Naive B cell (primary cell): Measurements from ENCODE around the gene DCBLD2. TPM values are rescaled to one million over a fixed set of nuclear protein-coding genes. Genes with fewer than 3 reads are reported as not detected.
"Not testable (repeated sequence)": the region's sequence is repeated elsewhere in the genome, so short reads cannot be mapped to it uniquely, and the experiment has no call there.

Source experiments
- ATAC-seq, 2 donors: fragments of 150-1000 bp; cut with Tn5 transposase; 2 replicates each; pipeline ENCODE4 v1.10.0; 2021; ENCODE audit warnings: low read depth in 2 of 2, mild to moderate bottlenecking in 2 of 2, moderate library complexity in 2 of 2
- DNase-seq: peaks from one replicate; pipeline ENCODE4 v3.0.0; 2022
- H3K27ac Mint-ChIP-seq, 6 donors: one replicate each; pipeline ENCODE4 v1.8.0; 2020 to 2022; ENCODE audit warnings: mild to moderate bottlenecking in 6 of 6, mixed read lengths in 6 of 6, moderate library complexity in 5 of 6, inconsistent platforms in 2 of 6
- H3K27me3 Mint-ChIP-seq, 3 donors: one replicate each; pipeline ENCODE4 v1.8.0; 2021 to 2022; ENCODE audit warnings: mixed read lengths in 3 of 3, mild to moderate bottlenecking in 1 of 3
- H3K36me3 Mint-ChIP-seq, 2 donors: one replicate each; pipeline ENCODE4 v1.8.0; 2020 to 2022; ENCODE audit warnings: mixed read lengths in 2 of 2, inconsistent platforms in 1 of 2, mild to moderate bottlenecking in 1 of 2
- H3K4me1 Mint-ChIP-seq, 3 donors: one replicate each; pipeline ENCODE4 v1.8.0; 2020 to 2022; ENCODE audit warnings: mixed read lengths in 3 of 3, inconsistent platforms in 1 of 3, mild to moderate bottlenecking in 1 of 3, moderate library complexity in 1 of 3
- H3K4me3 Mint-ChIP-seq, 8 donors: one replicate each; pipeline ENCODE4 v1.8.0; 2020 to 2022; ENCODE audit warnings: mild to moderate bottlenecking in 8 of 8, mixed read lengths in 8 of 8, moderate library complexity in 8 of 8, inconsistent platforms in 2 of 8
- H3K9me3 Mint-ChIP-seq, 7 donors: one replicate each; pipeline ENCODE4 v1.8.0; 2020 to 2022; ENCODE audit warnings: mixed read lengths in 7 of 7, mild to moderate bottlenecking in 5 of 7, inconsistent platforms in 2 of 7, moderate library complexity in 1 of 7
- polyA plus RNA-seq, 6 donors: library from polyadenylated mRNA; unstranded; fragments of 300-500 nt; fragmentation: Illumina TruSeq; gene quantifications; one replicate each; pipeline ENCODE4 v1.2.3, GENCODE V29; 2021; ENCODE audit warnings: low read depth in 6 of 6

The DCBLD2 gene
- polyA plus RNA-seq, 6 donors from 2014 or later: 0.27 to 2.7 (median 1.7) TPM; not detected in 1

DNA sequence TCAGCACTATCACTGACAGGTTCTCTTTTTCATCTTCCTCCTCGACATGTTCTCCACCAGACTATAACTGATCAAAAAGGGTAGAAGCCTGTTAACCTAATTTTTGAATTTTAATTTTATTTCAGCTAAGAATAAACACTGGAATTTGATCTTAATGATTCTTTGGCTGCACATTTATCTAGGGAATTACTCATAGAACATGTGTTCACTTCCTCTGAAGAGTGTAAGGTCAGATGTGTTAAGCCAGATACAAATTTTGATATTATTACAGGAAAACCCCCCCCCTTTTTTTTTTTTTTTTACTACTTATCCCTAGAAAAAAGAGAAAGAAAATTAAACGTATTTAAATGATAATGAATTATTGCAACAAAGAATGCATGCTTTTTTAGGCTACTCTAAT is 15.0 kb downstream of the DCBLD2 start:
- DNase-seq (no peak), ATAC-seq (no peak)
- Mint-ChIP-seq H3K4me1 (no peaks in the 10 kb centered on the region), H3K9me3 (peaks cover 0 to 2% (median 0%) of the 10 kb centered on the region in 7 donors), H3K4me3 (no peak overlapping the region), H3K27me3 (no peaks in the 10 kb centered on the region), H3K36me3 (no peaks in the 10 kb centered on the region), H3K27ac (peak overlapping the region in 1 of 6 donors; percentile 77)

DNA sequence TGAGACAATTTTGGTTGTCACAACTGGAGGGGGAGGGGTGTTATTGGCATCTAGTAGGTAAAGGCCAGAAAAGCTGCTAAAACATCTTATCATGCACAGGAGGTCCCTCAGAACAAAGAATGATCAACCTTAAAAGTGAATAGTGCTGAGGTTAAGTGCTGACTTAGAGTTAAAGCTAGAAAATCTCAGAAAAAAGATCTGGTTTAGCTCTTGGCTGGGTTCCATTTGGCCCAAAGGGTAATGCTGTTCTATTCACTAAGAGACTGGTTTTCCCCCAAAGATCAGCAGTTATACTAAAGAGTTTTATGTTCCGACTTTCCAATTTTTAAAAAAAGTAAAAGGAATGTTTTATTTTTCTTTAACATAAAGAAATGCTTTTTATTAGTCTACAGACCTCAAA is 15.6 kb downstream of the DCBLD2 start:
- Mint-ChIP-seq H3K9me3 (peaks cover 0 to 2% (median 0%) of the 10 kb centered on the region in 7 donors), H3K27me3 (no peaks in the 10 kb centered on the region), H3K4me3 (no peak overlapping the region), H3K4me1 (no peaks in the 10 kb centered on the region), H3K27ac (no peak overlapping the region), H3K36me3 (no peaks in the 10 kb centered on the region)
- DNase-seq (no peak), ATAC-seq (no peak)

DNA sequence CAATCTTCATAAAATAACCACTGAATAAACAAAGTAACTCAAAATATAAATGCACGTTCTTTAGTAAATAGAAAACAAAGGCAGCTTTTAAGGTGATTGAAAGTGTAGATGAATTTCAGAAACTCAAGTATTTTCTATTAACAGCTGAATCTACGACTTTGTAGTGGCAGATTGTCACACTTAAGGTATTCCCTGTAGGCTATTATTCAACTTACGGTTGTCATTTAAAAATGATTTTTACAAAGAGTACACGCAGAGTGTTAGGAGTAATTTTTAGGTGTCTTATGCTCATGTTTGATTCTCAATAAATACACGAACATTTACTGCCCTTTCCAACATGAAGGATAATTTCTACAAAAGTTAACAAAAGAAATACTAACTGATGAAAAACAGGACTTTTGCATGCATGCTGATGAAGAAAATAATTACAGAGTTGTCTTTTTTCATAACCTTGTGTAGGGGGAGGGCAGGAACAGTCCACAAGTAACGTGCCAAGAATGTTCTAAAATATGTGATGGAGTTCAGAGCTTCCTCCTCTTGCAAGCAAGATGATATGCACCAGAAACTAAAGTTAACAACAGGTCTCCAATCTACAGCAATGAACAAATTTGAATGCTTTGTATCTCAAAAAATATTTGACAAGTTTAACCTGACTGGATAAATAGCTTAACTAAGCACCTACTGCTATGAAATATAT is 16.7 kb downstream of the DCBLD2 start:
- ATAC-seq (no peak), DNase-seq (no peak)
- H3K9me3 Mint-ChIP-seq: peaks cover 0 to 2% (median 0%) of the 10 kb centered on the region in 7 donors
- no peak overlapping the region for H3K27ac Mint-ChIP-seq
- no peaks in the 10 kb centered on the region for H3K27me3 Mint-ChIP-seq
- no peak overlapping the region for H3K4me3 Mint-ChIP-seq
- no peaks in the 10 kb centered on the region for H3K4me1 Mint-ChIP-seq
- no peaks in the 10 kb centered on the region for H3K36me3 Mint-ChIP-seq

DNA sequence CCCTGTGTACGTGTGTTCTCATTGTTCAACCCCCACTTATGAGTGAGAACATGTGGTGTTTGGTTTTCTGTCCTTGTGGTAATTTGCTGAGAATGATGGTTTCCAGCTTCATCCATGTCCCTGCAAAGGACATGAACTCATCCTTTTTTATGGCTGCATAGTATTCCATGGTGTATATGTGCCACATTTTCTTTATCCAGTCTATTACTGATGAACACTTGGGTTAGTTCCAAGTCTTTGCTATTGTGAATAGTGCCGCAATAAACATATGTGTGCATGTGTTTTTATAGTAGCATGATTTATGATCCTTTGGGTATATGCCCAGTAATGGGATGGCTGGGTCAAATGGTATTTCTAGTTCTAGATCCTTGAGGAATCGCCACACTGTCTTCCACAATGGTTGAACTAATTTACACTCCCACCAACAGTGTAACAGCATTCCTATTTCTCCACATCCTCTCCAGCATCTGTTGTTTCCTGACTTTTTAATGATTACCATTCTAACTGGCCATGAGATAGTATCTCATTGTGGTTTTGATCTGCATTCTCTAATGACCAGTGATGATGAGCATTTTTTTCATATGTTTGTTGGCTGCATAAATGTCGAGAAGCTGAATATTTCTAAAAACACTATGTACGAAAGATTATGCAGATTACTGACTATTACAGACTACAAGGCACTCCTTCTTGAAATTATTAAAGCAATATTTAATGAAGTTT is 18.7 kb downstream of the DCBLD2 start:
- not testable (repeated sequence) for H3K9me3 Mint-ChIP-seq, H3K36me3 Mint-ChIP-seq, H3K27ac Mint-ChIP-seq, DNase-seq, H3K4me3 Mint-ChIP-seq, H3K4me1 Mint-ChIP-seq, H3K27me3 Mint-ChIP-seq, ATAC-seq

DNA sequence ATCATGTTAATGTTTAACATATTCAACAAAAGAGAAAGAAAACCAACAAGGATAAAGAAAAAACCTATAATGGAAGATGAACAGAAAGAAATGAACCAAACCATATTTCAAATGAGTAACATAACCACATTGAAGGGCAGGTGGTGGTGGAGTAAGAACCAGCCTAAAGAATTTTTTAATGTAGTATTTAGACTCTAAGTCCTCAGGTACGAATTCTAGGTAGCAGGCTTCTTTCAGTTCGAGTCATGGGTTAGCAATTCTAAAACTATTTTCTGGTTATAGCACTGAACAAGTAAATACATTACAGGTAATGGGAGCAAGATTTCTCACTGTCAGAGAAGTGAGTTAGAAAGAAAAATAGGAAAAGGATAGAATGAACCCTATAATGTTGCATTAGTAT is 24.4 kb downstream of the DCBLD2 start:
- H3K4me1 Mint-ChIP-seq: no peaks in the 10 kb centered on the region
- DNase-seq (no peak), ATAC-seq (no peak)
- H3K27me3 Mint-ChIP-seq: no peaks in the 10 kb centered on the region
- H3K4me3 Mint-ChIP-seq: no peak overlapping the region
- H3K36me3 Mint-ChIP-seq: peaks cover 0 to 2% of the 10 kb centered on the region in 2 donors
- H3K27ac Mint-ChIP-seq: peak overlapping the region in 1 of 6 donors; percentile 1
- no peaks in the 10 kb centered on the region for H3K9me3 Mint-ChIP-seq

DNA sequence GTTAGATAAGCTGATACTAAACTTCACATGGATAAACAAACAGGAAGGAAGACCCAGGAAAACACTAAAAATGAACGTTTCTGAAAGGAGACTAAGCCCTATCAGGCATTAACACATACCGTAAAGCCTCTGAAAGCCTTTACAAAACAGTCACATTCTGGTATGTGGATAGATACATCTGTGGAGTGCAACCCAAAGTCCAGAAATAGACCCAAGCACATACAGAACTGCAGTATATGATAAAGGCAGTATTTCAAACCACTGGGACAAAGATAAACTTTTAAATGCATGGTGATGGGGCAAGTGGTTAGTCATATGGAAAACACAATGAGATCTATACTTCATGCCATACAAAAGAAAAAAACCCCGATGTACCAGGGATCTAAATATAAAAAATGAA is 26.0 kb downstream of the DCBLD2 start:
- Mint-ChIP-seq H3K9me3 (peaks cover 0 to under 1% (median 0%) of the 10 kb centered on the region in 7 donors), H3K4me1 (no peaks in the 10 kb centered on the region), H3K36me3 (peaks cover 0 to 8% of the 10 kb centered on the region in 2 donors), H3K4me3 (no peak overlapping the region), H3K27me3 (no peaks in the 10 kb centered on the region), H3K27ac (no peak overlapping the region)
- DNase-seq: no peak
- ATAC-seq: no peak

DNA sequence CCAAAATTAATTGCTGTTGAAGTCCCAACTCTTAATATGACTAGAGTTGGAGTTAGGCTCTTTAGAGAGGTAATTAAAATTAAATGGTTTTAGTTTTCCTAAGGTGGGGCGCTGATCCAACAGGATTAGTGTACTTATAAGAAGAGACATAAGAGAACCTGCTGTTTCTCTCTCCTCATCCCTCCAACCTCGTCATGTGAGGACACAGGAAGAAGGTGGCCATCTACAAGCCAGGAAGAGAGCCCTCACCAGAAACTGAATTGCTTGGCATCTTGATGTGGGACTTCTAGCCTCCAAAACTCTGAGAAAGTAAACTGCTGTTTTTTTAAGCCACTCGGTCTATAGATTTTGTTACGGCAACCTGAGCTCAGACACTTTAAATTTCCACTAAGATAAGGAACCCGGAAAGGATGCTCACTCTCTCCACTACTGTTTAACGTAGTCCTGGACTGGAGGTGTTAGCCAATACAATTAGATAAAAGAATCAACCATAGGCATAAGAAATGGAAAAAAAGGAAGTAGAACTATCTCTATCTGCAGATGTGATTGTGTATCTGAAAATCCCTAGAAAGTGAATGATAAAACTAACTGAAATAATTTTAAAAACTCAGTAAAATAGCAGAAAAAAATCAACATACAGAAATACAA is 26.8 kb downstream of the DCBLD2 start:
- no peak for DNase-seq
- no peak for ATAC-seq
- H3K36me3 Mint-ChIP-seq: peaks cover 0 to 8% of the 10 kb centered on the region in 2 donors
- peaks cover 0 to 5% (median 0%) of the 10 kb centered on the region in 7 donors for H3K9me3 Mint-ChIP-seq
- H3K27me3 Mint-ChIP-seq: no peaks in the 10 kb centered on the region
- H3K27ac Mint-ChIP-seq: peak overlapping the region in 1 of 6 donors; percentile 65
- no peaks in the 10 kb centered on the region for H3K4me1 Mint-ChIP-seq
- H3K4me3 Mint-ChIP-seq: no peak overlapping the region

DNA sequence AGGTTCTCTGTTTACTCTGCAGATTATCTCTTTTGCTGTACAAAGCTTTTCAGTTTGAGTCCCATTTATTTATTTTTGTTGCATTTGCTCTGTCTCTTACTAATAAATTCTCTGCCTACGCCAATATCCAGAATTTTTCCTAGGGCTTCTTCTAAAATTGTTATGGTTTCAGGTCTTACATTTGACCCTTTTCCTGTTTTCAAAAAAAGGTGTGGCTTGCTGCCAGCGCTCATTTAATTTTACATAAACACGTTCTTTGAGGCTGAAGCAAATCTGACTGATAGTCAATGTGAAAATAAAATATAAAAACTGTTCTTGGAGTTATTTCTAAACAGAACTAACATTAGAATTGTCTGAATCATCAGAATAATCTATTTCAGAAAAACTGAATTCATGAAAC is 32.1 kb downstream of the DCBLD2 start:
- H3K27ac Mint-ChIP-seq: no peak overlapping the region
- no peaks in the 10 kb centered on the region for H3K4me1 Mint-ChIP-seq
- peaks cover 0 to 8% of the 10 kb centered on the region in 2 donors for H3K36me3 Mint-ChIP-seq
- H3K27me3 Mint-ChIP-seq: no peaks in the 10 kb centered on the region
- H3K4me3 Mint-ChIP-seq: no peak overlapping the region
- ATAC-seq (no peak), DNase-seq (no peak)
- peaks cover 0 to 14% (median 4%) of the 10 kb centered on the region in 7 donors for H3K9me3 Mint-ChIP-seq

DNA sequence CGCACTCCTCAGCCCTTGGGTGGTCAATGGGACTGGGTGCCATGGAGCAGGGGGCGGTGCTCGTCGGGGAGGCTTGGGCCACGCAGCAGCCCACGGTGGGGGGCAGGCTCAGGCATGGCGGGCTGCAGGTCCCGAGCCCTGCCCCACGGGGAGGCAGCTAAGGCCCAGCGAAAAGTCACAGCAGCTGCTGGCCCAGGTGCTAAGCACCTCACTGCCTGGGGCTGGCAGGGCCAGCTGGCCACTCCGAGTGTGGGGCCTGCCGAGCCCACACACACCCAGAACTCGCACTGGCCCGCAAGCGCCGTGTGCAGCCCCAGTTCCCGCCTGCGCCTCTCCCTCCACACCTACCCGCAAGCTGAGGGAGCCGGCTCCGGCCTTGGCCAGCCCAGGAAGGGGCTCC is 43.5 kb downstream of the DCBLD2 start:
- H3K4me3 Mint-ChIP-seq, H3K27me3 Mint-ChIP-seq, H3K4me1 Mint-ChIP-seq, H3K27ac Mint-ChIP-seq, DNase-seq, ATAC-seq: not testable (repeated sequence)
- H3K36me3 Mint-ChIP-seq: peaks cover 10 to 15% of the 10 kb centered on the region in 2 donors
- peaks cover 6 to 43% (median 13%) of the 10 kb centered on the region in 7 donors for H3K9me3 Mint-ChIP-seq

DNA sequence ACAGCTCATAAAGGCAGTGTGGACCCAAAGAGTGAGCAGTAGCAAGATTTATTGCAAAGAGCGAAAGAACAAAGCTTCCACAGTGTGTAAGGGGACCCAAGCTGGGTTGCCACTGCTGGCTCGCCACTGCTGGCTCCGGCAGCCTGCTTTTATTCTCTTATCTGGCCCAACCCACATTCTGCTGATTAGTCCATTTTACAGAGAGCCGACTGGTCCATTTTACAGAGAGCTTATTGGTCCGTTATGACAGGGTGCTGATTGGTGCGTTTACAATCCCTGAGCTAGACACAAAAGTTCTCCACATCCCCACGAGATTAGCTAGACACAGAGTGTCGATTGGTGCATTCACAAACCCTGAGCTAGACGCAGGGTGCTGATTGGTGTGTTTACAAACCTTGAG is 44.2 kb downstream of the DCBLD2 start:
- not testable (repeated sequence) for H3K4me3 Mint-ChIP-seq, H3K4me1 Mint-ChIP-seq, DNase-seq, ATAC-seq, H3K27ac Mint-ChIP-seq, H3K27me3 Mint-ChIP-seq
- Mint-ChIP-seq H3K9me3 (peaks cover 6 to 39% (median 12%) of the 10 kb centered on the region in 7 donors), H3K36me3 (peaks cover 10 to 15% of the 10 kb centered on the region in 2 donors)

DNA sequence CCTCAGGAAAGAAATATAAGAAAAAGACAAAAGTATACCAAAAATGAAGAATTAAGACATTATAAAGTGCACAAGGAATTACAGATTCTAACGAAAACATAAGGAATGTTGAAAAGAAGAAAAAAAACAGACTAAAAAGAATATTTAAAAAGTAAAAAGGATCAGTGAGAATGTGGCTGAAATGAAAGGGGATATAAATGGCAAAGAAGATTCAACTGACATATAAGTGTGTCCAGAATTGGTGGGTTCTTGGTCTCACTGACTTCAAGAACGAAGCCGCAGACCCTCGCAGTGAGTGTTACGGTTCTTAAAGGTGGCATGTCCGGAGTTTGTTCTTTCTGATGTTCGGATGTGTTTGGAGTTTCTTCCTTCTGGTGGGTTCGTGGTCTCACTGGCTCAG is 44.8 kb downstream of the DCBLD2 start:
- H3K36me3 Mint-ChIP-seq: peaks cover 10 to 15% of the 10 kb centered on the region in 2 donors
- no peak for DNase-seq
- no peak for ATAC-seq
- peaks cover 6 to 39% (median 12%) of the 10 kb centered on the region in 7 donors for H3K9me3 Mint-ChIP-seq
- no peaks in the 10 kb centered on the region for H3K27me3 Mint-ChIP-seq
- no peaks in the 10 kb centered on the region for H3K4me1 Mint-ChIP-seq
- no peak overlapping the region for H3K27ac Mint-ChIP-seq
- H3K4me3 Mint-ChIP-seq: no peak overlapping the region

DNA sequence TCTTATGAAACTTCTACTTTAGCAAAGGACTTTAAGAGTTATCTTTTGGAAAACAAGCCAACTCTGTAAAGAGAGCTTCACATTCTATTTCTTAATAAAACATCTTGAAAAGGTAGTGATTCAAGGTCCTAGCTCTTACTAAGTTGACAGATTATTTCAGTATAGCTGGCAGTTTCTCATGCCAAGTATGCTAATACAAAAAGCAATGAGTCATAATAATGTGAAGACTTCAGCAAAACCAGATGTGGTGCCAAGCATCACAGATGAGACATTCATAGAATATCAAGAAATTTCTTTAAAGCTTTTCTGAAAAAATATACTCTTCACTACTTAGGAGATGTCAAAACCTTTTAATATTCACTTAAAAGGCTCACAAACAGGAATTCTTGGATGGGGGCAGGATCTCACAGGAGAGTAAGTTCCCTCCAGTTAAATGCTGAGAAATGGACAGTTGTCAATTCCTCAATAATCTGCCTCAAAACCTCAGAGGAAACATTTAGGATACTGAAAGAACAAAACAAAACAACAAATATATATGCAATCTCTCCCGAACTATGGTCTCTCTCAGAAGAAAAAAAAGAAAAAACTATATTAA is 45.6 kb downstream of the DCBLD2 start:
- Mint-ChIP-seq H3K27me3 (no peaks in the 10 kb centered on the region), H3K27ac (peak overlapping the region in 1 of 6 donors; percentile 16), H3K36me3 (peaks cover 10 to 15% of the 10 kb centered on the region in 2 donors), H3K9me3 (peaks cover 5 to 32% (median 9%) of the 10 kb centered on the region in 7 donors), H3K4me3 (no peak overlapping the region), H3K4me1 (peaks cover 0 to 6% (median 4%) of the 10 kb centered on the region in 3 donors)
- no peak for ATAC-seq
- no peak for DNase-seq

DNA sequence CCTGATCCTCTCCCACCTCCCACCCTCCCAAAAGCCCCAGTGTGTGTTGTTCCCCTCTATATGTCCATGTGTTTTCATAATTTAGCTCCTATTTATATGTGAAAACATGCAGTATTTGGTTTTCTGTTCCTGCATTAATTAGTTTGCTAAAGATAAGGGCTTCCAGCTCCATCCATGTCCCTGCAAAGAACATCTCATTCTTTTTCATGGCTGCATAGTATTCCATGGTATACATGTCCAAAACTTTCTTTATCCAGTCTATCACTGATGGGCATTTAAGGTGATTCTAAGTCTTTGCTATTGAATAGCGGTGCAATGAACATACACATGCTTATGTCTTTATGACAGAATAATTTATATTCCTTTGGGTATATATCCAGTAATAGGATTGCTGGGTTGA is 53.4 kb downstream of the DCBLD2 start:
- Mint-ChIP-seq H3K27me3 (no peaks in the 10 kb centered on the region), H3K9me3 (peaks cover 0 to 4% (median 0%) of the 10 kb centered on the region in 7 donors), H3K27ac (no peak overlapping the region), H3K4me3 (no peak overlapping the region), H3K4me1 (peaks cover 5 to 20% (median 19%) of the 10 kb centered on the region in 3 donors), H3K36me3 (no peaks in the 10 kb centered on the region)
- DNase-seq (no peak), ATAC-seq (no peak)
